Parathyroid adenoma (tissue), 2 donors: ENCODE measurements around the gene WNT9A.

Experiments
- H2AFZ ChIP-seq: fragments of 300-600 bp; sonication (generic); one replicate; pipeline ENCODE4 v1.7.0; 2017; ENCODE audit warnings: antibody characterized with exemption, mild to moderate bottlenecking
- H3K27ac ChIP-seq: fragments of 300-600 bp; sonication (generic); one replicate; pipeline ENCODE4 v1.7.0; 2017
- H3K27me3 ChIP-seq: fragments of 300-600 bp; sonication (generic); one replicate; pipeline ENCODE4 v1.7.0; 2017; ENCODE audit warnings: low read length; ENCODE audit not compliant: control insufficient read depth, insufficient read depth
- H3K36me3 ChIP-seq: fragments of 300-600 bp; sonication (generic); one replicate; pipeline ENCODE4 v1.7.0; 2017; ENCODE audit warnings: low read length; ENCODE audit not compliant: control insufficient read depth, insufficient read depth
- H3K4me1 ChIP-seq: fragments of 300-600 bp; sonication (generic); one replicate; pipeline ENCODE4 v1.7.0; 2017; ENCODE audit warnings: control low read depth
- H3K4me2 ChIP-seq: fragments of 300-600 bp; sonication (generic); one replicate; pipeline ENCODE4 v1.7.0; 2017; ENCODE audit warnings: low read length
- H3K4me3 ChIP-seq: fragments of 300-600 bp; sonication (generic); one replicate; pipeline ENCODE4 v1.7.0; 2017; ENCODE audit warnings: low read depth, low read length
- H3K79me2 ChIP-seq: fragments of 300-600 bp; sonication (generic); one replicate; pipeline ENCODE4 v1.7.0; 2017; ENCODE audit warnings: control low read depth
- H3K9ac ChIP-seq: fragments of 300-600 bp; sonication (generic); one replicate; pipeline ENCODE4 v1.7.0; 2017; ENCODE audit warnings: mild to moderate bottlenecking
- H3K9me3 ChIP-seq: fragments of 300-600 bp; sonication (generic); one replicate; pipeline ENCODE4 v1.7.0; 2017; ENCODE audit warnings: low read length; ENCODE audit not compliant: control insufficient read depth
- CTCF ChIP-seq: fragments of 300-600 bp; sonication (generic); IDR thresholded peaks from one replicate; pipeline ENCODE4 v1.7.0; 2017; ENCODE audit warnings: antibody characterized with exemption, mild to moderate bottlenecking
- donor health status: primary hyperparathyroidism.

The WNT9A gene

GRCh38 chr1:227961651-227962466 is 14.1 kb upstream of the WNT9A start:
- Histone ChIP-seq H3K9me3 (no peaks in the 10 kb centered on the region), H3K4me1 (no peaks in the 10 kb centered on the region), H3K27me3 (no peaks in the 10 kb centered on the region), H3K79me2 (no peaks in the 10 kb centered on the region), H3K4me3 (no peak overlapping the region), H3K27ac (no peak overlapping the region), H2AFZ (no peak overlapping the region), H3K36me3 (no peaks in the 10 kb centered on the region), H3K4me2 (no peak overlapping the region), H3K9ac (no peak overlapping the region)
- TF ChIP-seq CTCF = no peak

GRCh38 chr1:227959325-227959860 is 11.7 kb upstream of the WNT9A start:
- Histone ChIP-seq H3K4me2 (no peak overlapping the region), H2AFZ (no peak overlapping the region), H3K79me2 (no peaks in the 10 kb centered on the region), H3K4me3 (no peak overlapping the region), H3K36me3 (no peaks in the 10 kb centered on the region), H3K9ac (no peak overlapping the region), H3K27me3 (no peaks in the 10 kb centered on the region), H3K9me3 (no peaks in the 10 kb centered on the region), H3K27ac (no peak overlapping the region), H3K4me1 (no peaks in the 10 kb centered on the region)
- TF ChIP-seq CTCF = no peak

GRCh38 chr1:227958617-227959324 is 11.0 kb upstream of the WNT9A start:
- no peak overlapping the region for H2AFZ ChIP-seq
- no peaks in the 10 kb centered on the region for H3K27me3 ChIP-seq
- no peak overlapping the region for H3K9ac ChIP-seq
- H3K79me2 ChIP-seq = no peaks in the 10 kb centered on the region
- H3K27ac ChIP-seq = no peak overlapping the region
- H3K4me3 ChIP-seq = no peak overlapping the region
- H3K4me1 ChIP-seq = no peaks in the 10 kb centered on the region
- no peaks in the 10 kb centered on the region for H3K36me3 ChIP-seq
- TF ChIP-seq CTCF = no peak
- no peak overlapping the region for H3K4me2 ChIP-seq
- H3K9me3 ChIP-seq = no peaks in the 10 kb centered on the region

GRCh38 chr1:227955808-227956207 is 8.1 kb upstream of the WNT9A start:
- TF ChIP-seq CTCF = no peak
- Histone ChIP-seq H3K36me3 (no peaks in the 10 kb centered on the region), H3K27me3 (no peaks in the 10 kb centered on the region), H2AFZ (no peak overlapping the region), H3K9me3 (no peaks in the 10 kb centered on the region), H3K9ac (no peak overlapping the region), H3K4me1 (no peaks in the 10 kb centered on the region), H3K27ac (no peak overlapping the region), H3K4me3 (no peak overlapping the region), H3K79me2 (no peaks in the 10 kb centered on the region), H3K4me2 (no peak overlapping the region)
